Measurements from ENCODE around the gene PRUNE2.

Gene PRUNE2

DNA sequence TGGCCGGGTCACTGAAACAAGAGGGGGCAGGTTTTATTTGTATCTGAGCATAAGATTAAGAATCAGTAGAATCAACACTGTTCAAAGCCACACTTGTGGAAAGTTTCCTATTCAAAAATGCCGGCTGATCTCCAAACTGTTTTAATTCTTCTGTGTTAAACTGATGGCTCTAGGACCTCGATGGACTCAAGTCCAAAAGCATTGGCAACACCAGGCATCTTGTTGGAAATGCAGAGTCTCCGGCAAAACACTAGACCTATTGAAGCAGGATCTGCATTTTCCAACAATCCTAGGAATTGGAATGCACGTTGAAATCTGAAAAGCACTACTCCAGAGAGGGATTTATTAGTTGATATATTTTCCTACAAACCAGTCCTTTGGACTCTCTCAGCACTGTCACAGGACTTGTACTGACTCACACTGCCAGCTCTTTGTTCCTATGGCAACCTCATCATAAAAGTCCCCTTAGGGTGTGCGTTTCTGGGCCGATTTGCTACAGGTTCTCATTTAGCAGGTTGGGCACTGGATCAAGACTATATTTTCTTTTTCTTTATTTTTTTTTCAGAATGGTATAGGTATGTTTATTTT is 189.7 kb downstream of the PRUNE2 start:
- Histone ChIP-seq H3K4me3 (ENCODE audit: severe bottlenecking) (no peak overlapping the region), H3K27me3 (ENCODE audit: insufficient read depth, poor library complexity, severe bottlenecking) (no peaks in the 10 kb centered on the region), H3K36me3 (ENCODE audit: low read depth) (no peaks in the 10 kb centered on the region), H3K9me3 (ENCODE audit: severe bottlenecking) (no peaks in the 10 kb centered on the region), H3K4me1 (ENCODE audit: insufficient read depth, poor library complexity, severe bottlenecking) (no peaks in the 10 kb centered on the region), H3K27ac (ENCODE audit: poor library complexity, severe bottlenecking) (no peak overlapping the region)
- ATAC-seq (ENCODE audit: low read depth), result no peak
- TF ChIP-seq CTCF (IDR thresholded peaks at IDR 0.05; ENCODE audit: poor library complexity, severe bottlenecking), result no peak
- no peak for DNase-seq (ENCODE audit: low spot score)

DNA sequence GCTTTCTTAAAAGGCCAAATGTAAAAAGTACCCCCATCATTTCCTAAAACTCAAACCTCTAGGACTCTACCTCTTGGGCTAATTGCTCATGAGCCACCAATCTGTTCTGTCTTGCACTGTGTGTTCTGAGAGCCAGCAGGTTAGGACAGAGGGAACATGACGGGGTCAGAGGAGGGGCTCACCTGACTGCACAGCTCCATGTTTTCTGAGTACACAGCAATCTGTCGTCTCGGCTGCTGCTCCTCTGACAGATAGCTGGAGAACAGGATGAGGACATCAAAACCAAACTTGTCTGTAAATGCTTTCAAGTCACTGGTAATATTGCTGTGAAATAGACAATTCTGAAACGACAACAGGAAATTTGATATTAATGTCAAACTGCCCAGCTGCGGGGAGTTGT is 192.5 kb downstream of the PRUNE2 start:
- H3K27me3 ChIP-seq (ENCODE audit: insufficient read depth, poor library complexity, severe bottlenecking), result peaks cover 2% of the 10 kb centered on the region
- H3K27ac ChIP-seq (ENCODE audit: poor library complexity, severe bottlenecking), result no peak overlapping the region
- H3K36me3 ChIP-seq (ENCODE audit: low read depth), result no peaks in the 10 kb centered on the region
- H3K9me3 ChIP-seq (ENCODE audit: severe bottlenecking), result no peaks in the 10 kb centered on the region
- ATAC-seq (ENCODE audit: low read depth) (no peak), DNase-seq (ENCODE audit: low spot score) (no peak)
- no peaks in the 10 kb centered on the region for H3K4me1 ChIP-seq (ENCODE audit: insufficient read depth, poor library complexity, severe bottlenecking)
- TF ChIP-seq CTCF (IDR thresholded peaks at IDR 0.05; ENCODE audit: poor library complexity, severe bottlenecking), result no peak
- H3K4me3 ChIP-seq (ENCODE audit: severe bottlenecking), result no peak overlapping the region

- ATAC-seq (ENCODE audit: low read depth), result no peak
- no peak for TF ChIP-seq CTCF (IDR thresholded peaks at IDR 0.05; ENCODE audit: poor library complexity, severe bottlenecking)
- peaks cover 20% of the 10 kb centered on the region for H3K27me3 ChIP-seq (ENCODE audit: insufficient read depth, poor library complexity, severe bottlenecking)
Measured at GRCh38 chr9:76709020-76709419, 196.9 kb downstream of the PRUNE2 start.

DNA sequence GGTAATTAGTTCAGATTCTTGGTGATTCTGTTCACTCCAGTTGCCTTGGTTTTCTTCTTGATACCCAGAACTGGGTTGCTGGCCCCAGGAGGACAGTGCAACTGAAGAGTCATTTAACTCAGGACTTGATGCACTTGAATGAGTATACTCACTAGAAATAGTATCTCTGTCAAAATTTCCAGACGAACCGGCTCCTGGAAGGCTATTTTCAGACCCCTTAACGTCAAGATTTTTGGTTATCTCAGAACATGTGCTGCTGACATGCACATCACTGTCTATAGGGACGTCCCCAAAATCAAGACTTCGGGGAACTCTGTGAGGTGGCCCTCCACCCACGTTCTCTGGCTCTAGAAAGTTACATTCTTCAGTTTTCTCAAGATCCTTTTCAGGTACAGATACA is 198.4 kb downstream of the PRUNE2 start:
- no peak overlapping the region for H3K4me3 ChIP-seq (ENCODE audit: severe bottlenecking)
- no peaks in the 10 kb centered on the region for H3K4me1 ChIP-seq (ENCODE audit: insufficient read depth, poor library complexity, severe bottlenecking)
- no peak for ATAC-seq (ENCODE audit: low read depth)
- no peak overlapping the region for H3K27ac ChIP-seq (ENCODE audit: poor library complexity, severe bottlenecking)
- no peaks in the 10 kb centered on the region for H3K36me3 ChIP-seq (ENCODE audit: low read depth)
- H3K27me3 ChIP-seq (ENCODE audit: insufficient read depth, poor library complexity, severe bottlenecking), result peaks cover 20% of the 10 kb centered on the region
- H3K9me3 ChIP-seq (ENCODE audit: severe bottlenecking), result no peaks in the 10 kb centered on the region
- no peak for DNase-seq (ENCODE audit: low spot score)
- no peak for TF ChIP-seq CTCF (IDR thresholded peaks at IDR 0.05; ENCODE audit: poor library complexity, severe bottlenecking)

More at GRCh38 chr9:76709020-76709419, 196.9 kb downstream of the PRUNE2 start:
- Histone ChIP-seq H3K36me3 (ENCODE audit: low read depth) (no peaks in the 10 kb centered on the region), H3K4me1 (ENCODE audit: insufficient read depth, poor library complexity, severe bottlenecking) (no peaks in the 10 kb centered on the region), H3K4me3 (ENCODE audit: severe bottlenecking) (no peak overlapping the region), H3K9me3 (ENCODE audit: severe bottlenecking) (no peaks in the 10 kb centered on the region), H3K27ac (ENCODE audit: poor library complexity, severe bottlenecking) (no peak overlapping the region)
- no peak for DNase-seq (ENCODE audit: low spot score)

DNA sequence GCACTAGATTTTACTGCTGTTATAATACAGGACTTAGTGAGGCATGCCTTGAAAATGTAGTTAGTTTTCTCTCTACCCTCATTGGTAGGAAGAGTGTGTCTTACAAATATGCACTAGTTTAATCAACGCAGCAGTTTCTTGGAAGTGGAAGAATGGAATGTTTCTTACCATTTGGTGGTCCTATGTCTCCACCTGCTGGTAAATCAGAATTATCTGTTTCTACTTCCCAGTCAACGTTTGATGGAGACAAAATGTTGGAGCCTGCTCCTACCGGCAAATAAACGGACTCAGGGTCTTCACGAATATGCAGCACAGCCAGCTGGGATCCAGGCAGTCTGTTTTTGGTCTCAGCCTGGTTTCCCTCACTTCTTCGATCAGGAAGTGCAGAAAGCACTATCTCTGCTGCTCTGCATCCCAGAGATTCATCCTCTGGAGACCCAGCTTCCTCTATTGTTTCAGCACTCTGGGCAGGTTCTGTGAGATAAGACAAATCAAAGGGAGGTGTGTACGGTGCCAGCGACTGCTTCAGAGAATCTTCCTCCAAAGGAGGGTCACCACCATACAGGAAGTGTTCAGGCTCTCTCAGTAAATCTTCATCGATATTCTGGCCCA is 201.2 kb downstream of the PRUNE2 start:
- Histone ChIP-seq H3K27me3 (ENCODE audit: insufficient read depth, poor library complexity, severe bottlenecking) (peaks cover 20% of the 10 kb centered on the region), H3K27ac (ENCODE audit: poor library complexity, severe bottlenecking) (no peak overlapping the region), H3K9me3 (ENCODE audit: severe bottlenecking) (no peaks in the 10 kb centered on the region), H3K4me1 (ENCODE audit: insufficient read depth, poor library complexity, severe bottlenecking) (no peaks in the 10 kb centered on the region), H3K4me3 (ENCODE audit: severe bottlenecking) (no peak overlapping the region), H3K36me3 (ENCODE audit: low read depth) (no peaks in the 10 kb centered on the region)
- DNase-seq (ENCODE audit: low spot score), result no peak
- TF ChIP-seq CTCF (IDR thresholded peaks at IDR 0.05; ENCODE audit: poor library complexity, severe bottlenecking), result peak; percentile 80
- peak; percentile 68 for ATAC-seq (ENCODE audit: low read depth)

Data from RWPE2 (cell line).